ENCODE results near the gene DTHD1.

The DTHD1 gene

GRCh38 chr4:36281384-36282106 lies at the start of gene DTHD1:
Gene DTHD1 (plus strand): TSS chr4:36281616. CDS start chr4:36281759, 143 bp downstream.
- DNase-seq: no peak
- in situ Hi-C loops (cut with MboI; ENCODE audit: low pct_unique_long_range_greater_than_20kb, low sequenced_read_pairs): no loop called here

- in situ Hi-C loops (cut with MboI; ENCODE audit: low pct_unique_long_range_greater_than_20kb, low sequenced_read_pairs): no loop called here
- DNase-seq: no peak
Measured at GRCh38 chr4:36233567-36234266, 47.7 kb upstream of the DTHD1 start.

GRCh38 chr4:36235306-36235705 lies 46.1 kb upstream of the DTHD1 start:
- no peak for DNase-seq
- in situ Hi-C loops (cut with MboI; ENCODE audit: low pct_unique_long_range_greater_than_20kb, low sequenced_read_pairs): no loop called here

GRCh38 chr4:36236159-36236558 lies 45.3 kb upstream of the DTHD1 start:
- in situ Hi-C loops (cut with MboI; ENCODE audit: low pct_unique_long_range_greater_than_20kb, low sequenced_read_pairs): no loop called here
- DNase-seq: no peak

- in situ Hi-C loops (cut with MboI; ENCODE audit: low pct_unique_long_range_greater_than_20kb, low sequenced_read_pairs): no loop called here
- peak; percentile 51 for DNase-seq
Measured at GRCh38 chr4:36237366-36238313, 43.8 kb upstream of the DTHD1 start.

GRCh38 chr4:36241771-36242170 lies 39.6 kb upstream of the DTHD1 start:
- no peak for DNase-seq
- in situ Hi-C loops (cut with MboI; ENCODE audit: low pct_unique_long_range_greater_than_20kb, low sequenced_read_pairs): no loop called here

- in situ Hi-C loops (cut with MboI; ENCODE audit: low pct_unique_long_range_greater_than_20kb, low sequenced_read_pairs): no loop called here
- no peak for DNase-seq
Measured at GRCh38 chr4:36242629-36243354, 38.6 kb upstream of the DTHD1 start.

- peak; percentile 56 for DNase-seq
- in situ Hi-C loops (cut with MboI; ENCODE audit: low pct_unique_long_range_greater_than_20kb, low sequenced_read_pairs): no loop called here
Measured at GRCh38 chr4:36243355-36244256, 37.8 kb upstream of the DTHD1 start.

GRCh38 chr4:36244257-36245082 lies 36.9 kb upstream of the DTHD1 start, which contains the start of gene ARAP2:
Gene ARAP2 (minus strand): TSS chr4:36244514. CDS start chr4:36229486, 15,028 bp downstream.
- DNase-seq: peak; percentile 49
- in situ Hi-C loops (cut with MboI; ENCODE audit: low pct_unique_long_range_greater_than_20kb, low sequenced_read_pairs): no loop called here

GRCh38 chr4:36249610-36250009 lies 31.8 kb upstream of the DTHD1 start:
- no peak for DNase-seq
- in situ Hi-C loops (cut with MboI; ENCODE audit: low pct_unique_long_range_greater_than_20kb, low sequenced_read_pairs): no loop called here

GRCh38 chr4:36251983-36252382 lies 29.4 kb upstream of the DTHD1 start:
- no peak for DNase-seq
- in situ Hi-C loops (cut with MboI; ENCODE audit: low pct_unique_long_range_greater_than_20kb, low sequenced_read_pairs): no loop called here

GRCh38 chr4:36254371-36254770 lies 27.0 kb upstream of the DTHD1 start:
- no peak for DNase-seq
- in situ Hi-C loops (cut with MboI; ENCODE audit: low pct_unique_long_range_greater_than_20kb, low sequenced_read_pairs): no loop called here

- peak; percentile 83 for DNase-seq
- in situ Hi-C loops (cut with MboI; ENCODE audit: low pct_unique_long_range_greater_than_20kb, low sequenced_read_pairs): no loop called here
Measured at GRCh38 chr4:36255577-36255976, 25.8 kb upstream of the DTHD1 start.

- DNase-seq: peak; percentile 62
- in situ Hi-C loops (cut with MboI; ENCODE audit: low pct_unique_long_range_greater_than_20kb, low sequenced_read_pairs): no loop called here
Measured at GRCh38 chr4:36256398-36256891, 25.0 kb upstream of the DTHD1 start.

GRCh38 chr4:36260731-36261130 lies 20.7 kb upstream of the DTHD1 start:
- in situ Hi-C loops (cut with MboI; ENCODE audit: low pct_unique_long_range_greater_than_20kb, low sequenced_read_pairs): no loop called here
- DNase-seq: no peak

GRCh38 chr4:36264207-36264826 lies 17.1 kb upstream of the DTHD1 start:
- no peak for DNase-seq
- in situ Hi-C loops (cut with MboI; ENCODE audit: low pct_unique_long_range_greater_than_20kb, low sequenced_read_pairs): no loop called here
